Measurements from ENCODE around the gene SUB1.
"Not testable (repeated sequence)": the region's sequence is repeated elsewhere in the genome, so short reads cannot be mapped to it uniquely, and the experiment has no call there.

GRCh38 chr5:32633017-32633416, 47.7 kb downstream of the SUB1 start:
- not testable (repeated sequence) for TF ChIP-seq ZFP3 (CRISPR knock-in tag; IDR thresholded peaks at IDR 0.05); ISL1 (CRISPR knock-in tag; IDR thresholded peaks at IDR 0.05); OSR1 (CRISPR knock-in tag; IDR thresholded peaks at IDR 0.05); ZC3H10 (CRISPR knock-in tag; IDR thresholded peaks at IDR 0.05); TSHZ2 (CRISPR knock-in tag; IDR thresholded peaks at IDR 0.05); TOX (CRISPR knock-in tag; IDR thresholded peaks at IDR 0.05; ENCODE audit: borderline replicate concordance); ARNTL (CRISPR knock-in tag; IDR thresholded peaks at IDR 0.05; ENCODE audit: borderline replicate concordance, low read depth); ZNF70 (CRISPR knock-in tag; IDR thresholded peaks at IDR 0.05); ZFP30 (CRISPR knock-in tag; IDR thresholded peaks at IDR 0.05); TCF4 (CRISPR knock-in tag; IDR thresholded peaks at IDR 0.05; ENCODE audit: borderline replicate concordance); RARB (CRISPR knock-in tag; IDR thresholded peaks at IDR 0.05); POU6F1 (CRISPR knock-in tag; IDR thresholded peaks at IDR 0.05; ENCODE audit: borderline replicate concordance, low read depth); PATZ1 (CRISPR knock-in tag; IDR thresholded peaks at IDR 0.05; ENCODE audit: borderline replicate concordance); ESRRG (CRISPR knock-in tag; IDR thresholded peaks at IDR 0.05)
